Glutamatergic neuron (in vitro differentiated cells): Measurements from ENCODE around the gene OBSL1. TPM values are rescaled to one million over a fixed set of nuclear protein-coding genes. Genes with fewer than 3 reads are reported as not detected.

Experiments
- DNase-seq: peaks from one replicate; pipeline ENCODE4 v3.0.0; 2022
- H3K27ac Mint-ChIP-seq: one replicate; pipeline ENCODE4 v1.8.0; 2020; ENCODE audit warnings: mild to moderate bottlenecking, mixed read lengths, inconsistent platforms; ENCODE audit not compliant: unreplicated experiment
- H3K27me3 Mint-ChIP-seq: one replicate; pipeline ENCODE4 v1.8.0; 2020; ENCODE audit warnings: mild to moderate bottlenecking, moderate library complexity, mixed read lengths, inconsistent platforms; ENCODE audit not compliant: unreplicated experiment
- H3K36me3 Mint-ChIP-seq: one replicate; pipeline ENCODE4 v1.8.0; 2020; ENCODE audit warnings: mild to moderate bottlenecking, mixed read lengths, inconsistent platforms; ENCODE audit not compliant: unreplicated experiment
- H3K4me1 Mint-ChIP-seq: one replicate; pipeline ENCODE4 v1.8.0; 2020; ENCODE audit warnings: mild to moderate bottlenecking, low read depth, mixed read lengths, inconsistent platforms; ENCODE audit not compliant: unreplicated experiment
- H3K4me3 Mint-ChIP-seq: one replicate; pipeline ENCODE4 v1.8.0; 2020; ENCODE audit warnings: mild to moderate bottlenecking, mixed read lengths, inconsistent platforms; ENCODE audit not compliant: unreplicated experiment
- H3K9me3 Mint-ChIP-seq: one replicate; pipeline ENCODE4 v1.8.0; 2020; ENCODE audit warnings: mild to moderate bottlenecking, moderate library complexity, mixed read lengths, inconsistent platforms; ENCODE audit not compliant: unreplicated experiment
- CTCF ChIP-seq: fragments of 200-600 bp; sonication (generic); IDR thresholded peaks from one replicate; pipeline ENCODE4 v1.5.0; 2021; ENCODE audit not compliant: partially characterized antibody, unreplicated experiment
- total RNA-seq: library from RNA; stranded (reverse); fragmentation: NEBNext Ultra II Directional; extraction: Animal tissue kit (Norgen Biotek cat#: 25700); gene quantifications from one replicate; pipeline ENCODE4 v1.2.1, GENCODE V29; 2021; ENCODE audit not compliant: unreplicated experiment

OBSL1 gene
- total RNA-seq, 1 donor from 2014 or later = 47.9 TPM

- Mint-ChIP-seq H3K36me3 (peaks cover 5% of the 10 kb centered on the region), H3K27ac (no peak overlapping the region), H3K27me3 (peaks cover 10% of the 10 kb centered on the region), H3K4me3 (no peak overlapping the region), H3K4me1 (peaks cover 26% of the 10 kb centered on the region), H3K9me3 (peaks cover 8% of the 10 kb centered on the region)
- no peak for TF ChIP-seq CTCF
- DNase-seq = no peak
Observed at GRCh38 chr2:219559156-219559915, 12.0 kb downstream of the OBSL1 start.

GRCh38 chr2:219557791-219558785, 13.3 kb downstream of the OBSL1 start:
- peaks cover 5% of the 10 kb centered on the region for H3K36me3 Mint-ChIP-seq
- no peak for DNase-seq
- peaks cover 12% of the 10 kb centered on the region for H3K9me3 Mint-ChIP-seq
- H3K4me3 Mint-ChIP-seq = no peak overlapping the region
- no peak for TF ChIP-seq CTCF
- H3K27me3 Mint-ChIP-seq = peaks cover 18% of the 10 kb centered on the region
- peaks cover 21% of the 10 kb centered on the region for H3K4me1 Mint-ChIP-seq
- no peak overlapping the region for H3K27ac Mint-ChIP-seq

- H3K9me3 Mint-ChIP-seq = peaks cover 8% of the 10 kb centered on the region
- DNase-seq = no peak
- no peak for TF ChIP-seq CTCF
- peaks cover 14% of the 10 kb centered on the region for H3K4me1 Mint-ChIP-seq
- no peak overlapping the region for H3K4me3 Mint-ChIP-seq
- peaks cover 16% of the 10 kb centered on the region for H3K27me3 Mint-ChIP-seq
- peaks cover 5% of the 10 kb centered on the region for H3K36me3 Mint-ChIP-seq
- H3K27ac Mint-ChIP-seq = no peak overlapping the region
Observed at GRCh38 chr2:219557320-219557719, 14.0 kb downstream of the OBSL1 start.

- Mint-ChIP-seq H3K27ac (no peak overlapping the region), H3K4me1 (peaks cover 8% of the 10 kb centered on the region), H3K27me3 (peaks cover 16% of the 10 kb centered on the region), H3K9me3 (peaks cover 7% of the 10 kb centered on the region), H3K4me3 (no peak overlapping the region), H3K36me3 (peaks cover 5% of the 10 kb centered on the region)
- DNase-seq = no peak
- TF ChIP-seq CTCF = no peak
Observed at GRCh38 chr2:219556413-219556812, 14.9 kb downstream of the OBSL1 start.

- Mint-ChIP-seq H3K27me3 (peaks cover 17% of the 10 kb centered on the region), H3K27ac (no peak overlapping the region), H3K4me3 (no peak overlapping the region), H3K9me3 (peaks cover 7% of the 10 kb centered on the region), H3K4me1 (peaks cover 5% of the 10 kb centered on the region), H3K36me3 (peaks cover 5% of the 10 kb centered on the region)
- no peak for DNase-seq
- TF ChIP-seq CTCF = no peak
Observed at GRCh38 chr2:219555956-219556355, 15.4 kb downstream of the OBSL1 start.
